CD4-positive, alpha-beta T cell treated with Interleukin-4 for 1 hour (primary cell): Measurements from ENCODE around the gene ROPN1.
"Not testable (repeated sequence)": the region's sequence is repeated elsewhere in the genome, so short reads cannot be mapped to it uniquely, and the experiment has no call there.

Source experiments
- DNase-seq, 2 donors: peaks; one replicate each; pipeline ENCODE4 v3.0.0-alpha.2; 2020 to 2022

Gene ROPN1

DNA sequence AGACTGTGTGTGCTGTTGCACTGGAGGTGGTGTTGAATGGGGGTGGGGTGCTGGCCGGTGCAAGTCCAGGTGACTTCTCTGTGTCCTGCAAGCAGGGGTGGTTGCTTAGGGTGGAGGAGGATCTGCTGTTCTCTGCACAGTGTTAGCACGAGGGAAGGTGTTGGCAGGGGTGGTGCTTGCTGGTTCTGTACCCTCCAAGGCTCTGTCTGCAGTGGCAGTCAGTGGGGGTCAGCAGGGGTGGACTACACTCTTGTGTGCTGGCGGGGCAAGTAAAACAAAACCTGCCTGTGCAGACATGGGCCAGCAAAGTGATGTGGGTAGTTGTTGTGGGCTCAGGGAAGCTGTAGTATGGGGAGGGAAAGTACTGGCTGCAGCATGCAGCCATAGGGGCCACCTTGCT lies 5.5 kb downstream of the ROPN1 start:
- DNase-seq = no peak

GRCh38 chr3:123984957-123985356 lies 7.0 kb downstream of the ROPN1 start:
- no peak for DNase-seq

- DNase-seq = no peak
These were observed 7.6 kb downstream of the ROPN1 start for GRCh38 chr3:123984350-123984749.

GRCh38 chr3:123981317-123981716 lies 10.6 kb downstream of the ROPN1 start:
- not testable (repeated sequence) for DNase-seq

- no peak for DNase-seq
These were observed 11.4 kb downstream of the ROPN1 start for GRCh38 chr3:123980539-123980938.

- DNase-seq = peak; percentile 28 to 45
These were observed 12.1 kb downstream of the ROPN1 start for GRCh38 chr3:123979525-123980501.

DNA sequence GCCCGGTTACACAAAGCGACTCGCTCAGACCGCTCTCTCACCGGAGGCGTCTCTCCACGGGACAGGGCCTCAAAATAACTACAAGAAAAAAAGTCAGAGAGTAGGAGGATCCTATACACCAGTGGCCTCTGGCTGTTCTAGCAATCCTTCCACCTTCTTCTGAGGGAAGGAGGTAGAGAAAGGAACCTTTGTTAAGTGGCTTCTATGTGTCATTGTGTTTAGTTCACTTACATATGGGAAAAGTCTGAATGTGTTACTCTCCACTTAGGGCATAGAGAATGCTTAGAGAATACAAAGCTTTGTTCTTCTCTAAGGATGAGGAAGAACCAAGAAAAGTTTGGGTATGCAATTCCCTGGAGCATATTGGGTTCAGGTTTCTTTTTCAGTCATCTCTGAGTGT lies 15.0 kb downstream of the ROPN1 start:
- not testable (repeated sequence) for DNase-seq

DNA sequence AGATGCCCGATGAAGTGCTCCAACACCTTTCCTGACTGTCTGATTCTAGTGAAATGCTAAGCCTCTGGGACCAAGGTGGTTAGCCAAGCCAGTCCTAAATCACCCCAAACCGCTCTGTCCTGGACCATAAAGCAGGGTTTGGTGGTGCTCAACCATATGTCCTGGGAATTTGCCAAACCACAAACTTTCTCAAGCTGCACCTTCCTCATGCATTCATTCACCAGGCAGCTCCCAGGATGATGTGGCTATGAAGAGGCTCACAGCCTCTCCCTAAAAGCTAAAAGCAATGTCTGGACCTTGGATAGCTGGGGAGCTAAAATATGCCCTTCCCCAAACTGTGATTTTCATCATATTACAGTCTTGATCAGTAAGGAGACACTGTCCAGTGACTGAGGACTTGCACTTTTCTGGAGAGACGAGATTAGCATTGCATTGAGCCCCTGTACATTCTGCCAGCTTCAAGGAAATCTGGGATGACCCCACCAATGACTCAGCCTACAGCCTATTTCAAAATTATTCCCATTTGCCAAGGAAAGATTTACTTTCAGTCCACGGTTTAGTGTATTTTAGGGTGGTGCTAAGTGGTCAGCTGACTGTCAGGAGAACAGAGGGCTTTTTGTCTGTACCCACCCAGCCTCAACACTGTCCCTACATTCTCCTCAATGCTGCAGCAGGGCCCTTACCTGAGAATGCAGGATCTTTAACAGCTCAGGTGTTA lies 15.6 kb downstream of the ROPN1 start:
- not testable (repeated sequence) for DNase-seq

DNA sequence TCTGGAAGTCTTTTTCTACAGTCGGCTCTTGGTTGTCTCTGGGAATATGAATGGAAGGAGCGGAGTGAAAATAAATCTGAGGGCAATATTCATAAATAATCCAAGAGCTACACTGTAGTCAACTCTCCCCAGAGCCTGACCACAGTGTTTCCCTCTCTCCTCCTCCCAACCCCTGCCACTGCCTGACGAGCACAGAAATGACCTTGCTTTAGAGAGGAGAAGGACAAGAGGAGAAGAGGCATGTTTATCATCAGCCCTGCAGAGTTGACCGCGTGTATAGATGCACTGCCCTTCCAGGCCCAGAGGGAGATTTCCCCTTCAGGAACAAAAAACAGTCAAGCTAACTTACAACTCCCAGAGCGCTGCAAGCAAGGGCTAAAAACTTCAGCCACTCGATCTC lies 16.9 kb downstream of the ROPN1 start:
- DNase-seq = not testable (repeated sequence)

GRCh38 chr3:123971406-123971805 lies 20.5 kb downstream of the ROPN1 start:
- no peak for DNase-seq

DNA sequence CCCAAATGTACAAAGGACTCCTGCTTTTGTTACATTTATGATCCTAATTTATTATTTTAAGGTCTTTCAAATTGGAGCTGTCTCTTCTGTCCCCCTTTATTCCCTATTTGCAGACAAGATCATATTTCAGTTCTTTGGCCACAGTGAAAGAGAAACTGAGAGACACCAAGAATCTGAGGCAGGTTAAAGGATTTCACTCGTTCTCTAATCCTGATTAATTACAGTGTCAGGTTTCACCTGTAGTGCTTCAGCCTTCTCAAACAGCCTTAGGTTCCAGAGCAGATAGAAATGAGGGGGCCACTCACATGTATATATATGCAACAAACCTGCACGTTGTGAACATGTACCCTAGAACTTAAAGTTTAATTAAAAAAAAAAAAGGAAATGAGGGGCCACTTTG lies 24.7 kb downstream of the ROPN1 start:
- DNase-seq = not testable (repeated sequence)

DNA sequence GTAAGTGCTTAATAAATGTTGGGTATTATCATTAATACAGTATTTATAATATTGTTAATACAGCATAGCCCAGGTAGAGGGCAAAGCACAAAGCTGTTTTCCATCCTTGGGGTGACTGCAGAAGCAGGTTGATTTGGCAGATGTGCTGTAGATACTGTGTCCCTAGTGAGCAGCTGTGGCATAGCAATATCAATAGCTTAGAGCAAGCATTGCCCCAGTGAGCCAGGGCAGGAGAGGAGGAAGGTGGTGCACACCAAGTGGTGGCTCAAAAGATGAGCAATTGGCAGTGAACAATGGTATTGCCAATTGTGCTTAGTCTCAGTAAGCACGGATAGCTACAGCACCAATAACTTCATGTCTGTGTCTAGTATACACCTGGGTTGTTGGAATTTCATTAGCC lies 25.1 kb downstream of the ROPN1 start:
- not testable (repeated sequence) for DNase-seq

DNA sequence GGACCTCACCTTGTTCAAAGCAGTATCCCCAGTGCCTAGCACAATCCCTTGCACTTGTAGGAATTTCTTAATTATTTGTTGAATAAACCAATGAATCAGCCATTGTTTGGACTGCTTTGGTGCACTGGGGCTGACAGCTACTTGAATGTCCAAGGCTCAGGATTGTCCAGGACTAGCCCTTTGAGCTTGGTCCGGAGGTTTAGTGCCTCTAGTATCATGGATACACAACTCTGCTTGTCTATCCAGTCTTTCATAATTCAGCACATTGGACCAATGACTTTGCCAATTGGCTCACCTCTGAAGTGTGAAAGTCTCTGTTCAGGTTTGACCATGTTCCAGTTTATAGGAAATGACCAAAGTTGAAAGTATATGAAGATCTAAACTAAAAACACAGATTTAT lies 27.1 kb downstream of the ROPN1 start:
- not testable (repeated sequence) for DNase-seq

DNA sequence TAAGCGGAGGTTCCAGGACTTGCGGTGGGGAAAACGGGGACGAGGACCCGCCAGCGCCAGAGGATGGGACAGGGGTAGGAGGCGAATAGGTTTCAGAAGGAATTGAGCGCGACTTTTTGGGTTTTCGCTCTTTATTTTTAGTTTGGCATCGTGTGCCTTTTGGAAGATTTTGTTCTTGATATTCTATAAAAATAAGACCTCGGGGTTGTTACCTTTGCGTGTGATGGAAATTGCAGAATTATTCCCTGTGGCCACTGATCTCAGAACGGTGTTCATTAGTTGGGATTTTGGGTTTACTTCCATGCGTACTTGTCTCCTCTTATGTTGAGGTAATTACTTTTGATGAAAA lies 30.4 kb downstream of the ROPN1 start:
- DNase-seq = no peak

DNA sequence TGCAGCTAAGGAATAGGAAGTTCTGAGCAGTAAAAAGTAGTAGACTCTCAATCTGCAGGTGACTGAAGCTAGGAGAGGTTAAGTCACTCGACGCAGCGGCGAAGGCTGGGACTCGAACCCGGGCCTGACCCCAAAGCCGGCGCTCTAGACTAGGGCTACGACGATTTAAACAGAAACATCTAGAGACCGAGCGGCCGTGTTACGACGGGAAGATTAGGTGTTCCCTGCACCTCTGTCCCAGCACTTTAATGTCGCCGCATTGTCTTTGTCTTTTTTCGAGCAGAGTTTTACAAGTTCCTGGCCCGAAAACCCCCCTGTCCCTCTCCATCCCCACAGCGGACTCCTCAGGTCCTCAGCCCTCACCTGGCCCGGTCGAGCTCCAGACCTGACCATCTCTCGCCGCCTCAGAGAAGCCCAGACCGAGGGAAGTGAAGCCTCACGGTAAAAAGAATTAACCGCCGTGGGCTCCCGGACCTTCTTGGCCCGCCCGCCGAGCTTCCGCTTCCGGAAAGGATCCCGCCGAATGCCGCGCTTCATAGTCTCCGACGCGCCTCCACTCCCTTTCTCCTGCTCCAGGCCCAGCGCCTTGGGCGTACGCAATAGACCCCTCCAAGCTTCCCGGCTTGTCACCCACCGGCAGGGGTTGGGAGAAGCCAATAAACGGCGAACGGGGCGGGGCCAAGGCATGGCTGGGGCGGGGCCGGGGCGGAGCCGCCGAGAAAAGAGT lies 31.0 kb downstream of the ROPN1 start, which contains the start of gene CCDC14:
Gene CCDC14, minus strand, starts transcription at position 449 of the 727 bp plus-strand sequence. Its CDS starts 56 bp downstream, at position 393.
- peak; percentile 78 to 80 for DNase-seq

DNA sequence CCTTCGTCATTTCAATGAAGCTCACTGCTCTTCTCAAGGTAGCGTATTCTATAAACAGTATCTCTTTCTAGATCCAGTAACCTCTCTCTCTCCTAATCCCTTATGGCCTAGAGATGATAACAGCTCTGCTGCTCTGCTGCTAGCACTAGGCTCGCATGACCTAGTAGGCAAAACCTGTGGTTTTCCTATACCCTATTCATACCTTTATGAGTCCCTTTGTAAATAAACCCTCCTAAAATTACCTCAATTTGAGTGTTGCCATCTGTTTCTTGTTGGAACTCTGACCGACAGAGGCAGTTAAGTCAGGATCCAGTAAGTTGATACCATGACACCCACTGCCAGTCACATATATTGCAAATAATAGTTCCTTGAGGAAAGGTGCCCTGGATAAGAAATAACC lies 38.2 kb downstream of the ROPN1 start:
- DNase-seq = no peak

GRCh38 chr3:123952844-123953520 lies 38.9 kb downstream of the ROPN1 start:
- no peak for DNase-seq

- no peak for DNase-seq
These were observed 40.1 kb downstream of the ROPN1 start for GRCh38 chr3:123951522-123952447.

GRCh38 chr3:123949641-123950040 lies 42.3 kb downstream of the ROPN1 start:
- DNase-seq = no peak

DNA sequence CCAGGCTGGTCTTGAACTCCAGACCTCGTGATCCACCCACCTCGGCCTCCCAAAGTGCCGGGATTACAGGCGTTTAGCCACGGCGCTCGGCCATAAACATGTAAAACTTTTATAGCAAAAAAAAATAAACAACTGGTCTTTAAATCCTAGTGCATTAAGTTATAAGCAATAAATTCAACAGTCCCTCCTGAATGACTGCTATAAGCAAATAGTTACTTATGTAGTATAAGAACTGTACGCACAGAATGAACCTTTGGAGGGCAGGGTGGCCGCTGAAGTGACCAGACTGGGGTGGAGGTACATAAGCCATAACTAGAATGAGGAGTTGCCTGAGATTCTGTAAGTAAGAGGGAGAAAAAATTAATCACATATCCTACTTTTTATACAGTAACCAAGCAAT lies 43.5 kb downstream of the ROPN1 start:
- DNase-seq = no peak

GRCh38 chr3:123947482-123947881 lies 44.4 kb downstream of the ROPN1 start:
- DNase-seq = no peak
